Peyer's patch (tissue), 4 donors: ENCODE results near the gene CFAP107. TPM values are rescaled to one million over a fixed set of nuclear protein-coding genes. Genes with fewer than 3 reads are reported as not detected.

Experiments used
- DNase-seq, 3 donors: peaks; one replicate each; pipeline ENCODE4 v3.0.0-alpha.2; 2017 to 2019
- H3K27ac ChIP-seq, 4 donors: fragments of 200-600 bp; sonication (generic); one replicate each; pipeline ENCODE4 v1.5.1; 2016 to 2019
- H3K27me3 ChIP-seq, 2 donors: fragments of 200-600 bp; sonication (generic); one replicate each; pipeline ENCODE4 v1.5.1; 2019
- H3K36me3 ChIP-seq, 3 donors: fragments of 200-600 bp; sonication (generic); one replicate each; pipeline ENCODE4 v1.5.1; 2016 to 2019
- H3K4me1 ChIP-seq, 4 donors: fragments of 200-600 bp; sonication (generic); one replicate each; pipeline ENCODE4 v1.5.1; 2016 to 2019
- H3K4me3 ChIP-seq, 4 donors: fragments of 200-600 bp; sonication (generic); 1 replicate in 3 of 4; 2 replicates in 1 of 4; pipeline ENCODE4 v1.5.1; 2016 to 2019; ENCODE audit warnings: mild to moderate bottlenecking in 1 of 4
- H3K9me3 ChIP-seq, 4 donors: fragments of 200-600 bp; sonication (generic); one replicate each; pipeline ENCODE4 v1.5.1; 2016 to 2019; ENCODE audit warnings: mild to moderate bottlenecking in 1 of 4
- POLR2A ChIP-seq, 2 donors: fragments of 450-650 bp; IDR thresholded peaks; one replicate each; pipeline ENCODE4 v1.5.1; 2017; ENCODE audit warnings: antibody characterized with exemption in 2 of 2, mild to moderate bottlenecking in 2 of 2, moderate library complexity in 2 of 2
- total RNA-seq, 4 donors: library from RNA; depleted of rRNA; stranded (reverse); fragments of >200 nt; gene quantifications; one replicate each; pipeline ENCODE4 v1.1.0, GENCODE V29; 2016
- TF ChIP-seq, protein P1 (sequence below), 6 experiments: fragments of 450-650 bp in 4 of 6; fragments of 200-600 bp in 2 of 6; sonication (generic) in 1 of 6; IDR thresholded peaks; one replicate each; pipeline ENCODE4 v1.5.1; 2017 to 2019; ENCODE audit warnings: antibody characterized with exemption in 6 of 6, mild to moderate bottlenecking in 3 of 6, moderate library complexity in 1 of 6

CFAP107 gene
- total RNA-seq, 4 donors from 2014 or later = not detected

DNA sequence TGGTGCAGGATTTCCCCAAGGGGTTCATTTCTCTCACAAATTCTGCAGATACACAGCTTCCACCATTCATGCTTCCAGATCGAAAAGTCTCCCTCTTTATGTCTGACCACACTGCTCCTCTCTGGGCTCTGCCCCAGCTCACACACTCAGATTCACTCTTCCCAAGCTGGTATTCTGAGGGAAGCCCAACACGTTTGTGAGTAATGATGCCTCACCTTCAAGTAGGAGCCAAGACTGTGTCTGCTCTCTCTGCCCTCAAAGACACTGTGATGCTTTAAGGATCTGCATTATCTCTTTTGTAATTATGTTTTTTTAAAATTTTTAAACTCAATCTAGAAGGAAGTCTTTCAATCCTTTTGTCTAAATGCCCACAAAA is 65.4 kb downstream of the CFAP107 start:
- TF ChIP-seq, protein P1, sequence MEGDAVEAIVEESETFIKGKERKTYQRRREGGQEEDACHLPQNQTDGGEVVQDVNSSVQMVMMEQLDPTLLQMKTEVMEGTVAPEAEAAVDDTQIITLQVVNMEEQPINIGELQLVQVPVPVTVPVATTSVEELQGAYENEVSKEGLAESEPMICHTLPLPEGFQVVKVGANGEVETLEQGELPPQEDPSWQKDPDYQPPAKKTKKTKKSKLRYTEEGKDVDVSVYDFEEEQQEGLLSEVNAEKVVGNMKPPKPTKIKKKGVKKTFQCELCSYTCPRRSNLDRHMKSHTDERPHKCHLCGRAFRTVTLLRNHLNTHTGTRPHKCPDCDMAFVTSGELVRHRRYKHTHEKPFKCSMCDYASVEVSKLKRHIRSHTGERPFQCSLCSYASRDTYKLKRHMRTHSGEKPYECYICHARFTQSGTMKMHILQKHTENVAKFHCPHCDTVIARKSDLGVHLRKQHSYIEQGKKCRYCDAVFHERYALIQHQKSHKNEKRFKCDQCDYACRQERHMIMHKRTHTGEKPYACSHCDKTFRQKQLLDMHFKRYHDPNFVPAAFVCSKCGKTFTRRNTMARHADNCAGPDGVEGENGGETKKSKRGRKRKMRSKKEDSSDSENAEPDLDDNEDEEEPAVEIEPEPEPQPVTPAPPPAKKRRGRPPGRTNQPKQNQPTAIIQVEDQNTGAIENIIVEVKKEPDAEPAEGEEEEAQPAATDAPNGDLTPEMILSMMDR (IDR thresholded peaks at IDR 0.05) = no peak
- no peak for TF ChIP-seq POLR2A (IDR thresholded peaks at IDR 0.05)
- Histone ChIP-seq H3K36me3 (no peaks in the 10 kb centered on the region), H3K27ac (no peak overlapping the region), H3K4me3 (no peak overlapping the region), H3K4me1 (no peaks in the 10 kb centered on the region), H3K27me3 (no peaks in the 10 kb centered on the region), H3K9me3 (no peaks in the 10 kb centered on the region)
- no peak for DNase-seq

Other genes starting within 250 kb of the CFAP107 start
- 100 to 1,000 TPM in 2 of 4 donors, 10 to 100 TPM in 2; 34.7 to 179 (median 108) TPM for gene DHRS3, start 128.0 kb upstream of the CFAP107 start, total RNA-seq
- not detected for gene AADACL4, start 102.1 kb upstream of the CFAP107 start, total RNA-seq
- gene AADACL3, start 30.1 kb upstream of the CFAP107 start, total RNA-seq = not detected
- not detected for gene PRAMEF12, start 27.5 kb downstream of the CFAP107 start, total RNA-seq
- gene PRAMEF1, start 45.2 kb downstream of the CFAP107 start, total RNA-seq = not detected
- not detected for gene PRAMEF11, start 85.2 kb downstream of the CFAP107 start, total RNA-seq
- not detected for gene HNRNPCL1, start 102.5 kb downstream of the CFAP107 start, total RNA-seq
- not detected for gene PRAMEF2, start 110.9 kb downstream of the CFAP107 start, total RNA-seq
- gene PRAMEF4, start 140.0 kb downstream of the CFAP107 start, total RNA-seq = not detected
- not detected for gene PRAMEF10, start 152.1 kb downstream of the CFAP107 start, total RNA-seq
- not detected for gene PRAMEF7, start 170.4 kb downstream of the CFAP107 start, total RNA-seq
- gene PRAMEF6, start 201.4 kb downstream of the CFAP107 start, total RNA-seq = not detected